Fibroblast of upper back skin (primary cell): ENCODE results near the gene SUPT4H1.
A peak's percentile ranks its signal among the peaks of the same experiment; 100 is the strongest.
"Not testable (repeated sequence)": the region's sequence is repeated elsewhere in the genome, so short reads cannot be mapped to it uniquely, and the experiment has no call there.

Experiments used
- DNase-seq: peaks from one replicate; pipeline ENCODE4 v3.0.0-alpha.2; 2013

SUPT4H1 gene

GRCh38 chr17:58362368-58363014 is 10.5 kb upstream of the SUPT4H1 start:
- no peak for DNase-seq

- no peak for DNase-seq
Measured at GRCh38 chr17:58360296-58361063, 8.5 kb upstream of the SUPT4H1 start.

- DNase-seq: no peak
Measured at GRCh38 chr17:58358408-58359172, 6.6 kb upstream of the SUPT4H1 start.

GRCh38 chr17:58357312-58358297 is 5.6 kb upstream of the SUPT4H1 start:
- DNase-seq: no peak

- DNase-seq: no peak
Measured at GRCh38 chr17:58356231-58356630, 4.2 kb upstream of the SUPT4H1 start.

GRCh38 chr17:58354541-58355216 is 2.7 kb upstream of the SUPT4H1 start:
- DNase-seq: no peak

- no peak for DNase-seq
Measured at GRCh38 chr17:58353389-58353825, 1.4 kb upstream of the SUPT4H1 start.

- peak; percentile 52 for DNase-seq
Measured at GRCh38 chr17:58352596-58353388, 791 bp upstream of the SUPT4H1 start.

GRCh38 chr17:58351182-58351581 is 819 bp downstream of the SUPT4H1 start:
- DNase-seq: no peak

GRCh38 chr17:58348038-58348437 is 4.0 kb downstream of the SUPT4H1 start:
- no peak for DNase-seq

- DNase-seq: no peak
Measured at GRCh38 chr17:58345500-58345899, 6.5 kb downstream of the SUPT4H1 start.

- DNase-seq: no peak
Measured at GRCh38 chr17:58344791-58345157, 7.2 kb downstream of the SUPT4H1 start.

- DNase-seq: no peak
Measured at GRCh38 chr17:58344047-58344790, 7.8 kb downstream of the SUPT4H1 start.

- no peak for DNase-seq
Measured at GRCh38 chr17:58343131-58343530, 8.9 kb downstream of the SUPT4H1 start.

GRCh38 chr17:58341861-58342475 is 10.0 kb downstream of the SUPT4H1 start:
- DNase-seq: no peak

- not testable (repeated sequence) for DNase-seq
Measured at GRCh38 chr17:58341136-58341860, 10.7 kb downstream of the SUPT4H1 start.

- no peak for DNase-seq
Measured at GRCh38 chr17:58340405-58340876, 11.6 kb downstream of the SUPT4H1 start.

- no peak for DNase-seq
Measured at GRCh38 chr17:58339755-58340404, 12.1 kb downstream of the SUPT4H1 start.
